ENCODE results near the gene AK8. TPM values are rescaled to one million over a fixed set of nuclear protein-coding genes. Genes with fewer than 3 reads are reported as not detected.

The AK8 gene
- total RNA-seq, 4 donors from 2014 or later = 0.61 to 1.9 TPM; not detected in 2

DNA sequence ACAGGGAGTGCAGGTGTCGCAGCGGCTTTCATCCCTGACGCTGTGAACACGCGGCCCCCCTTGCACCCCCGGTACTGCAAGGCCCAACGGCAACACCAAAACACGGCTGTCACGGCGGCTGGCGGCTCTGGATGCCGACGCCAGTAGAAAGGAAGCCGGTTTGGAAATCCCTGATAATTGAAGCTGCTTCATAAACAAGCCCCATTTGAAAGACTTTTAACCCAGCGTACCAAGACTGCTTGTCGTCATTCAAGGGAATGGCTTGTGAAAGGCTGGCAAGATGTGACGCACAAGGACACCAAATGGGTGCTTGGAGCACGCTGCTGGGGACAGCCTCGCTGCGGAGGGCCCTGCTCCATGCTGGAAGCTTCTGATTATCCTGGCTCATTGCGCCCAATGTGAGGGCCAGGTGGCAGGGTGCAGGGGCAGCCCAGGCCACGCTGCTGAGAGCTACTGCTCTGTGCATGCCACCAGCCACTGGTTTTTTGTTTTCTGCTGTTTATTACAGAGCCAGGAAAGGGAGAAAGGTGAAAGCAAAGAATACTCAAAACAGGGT lies 144.7 kb downstream of the AK8 start:
- no peak overlapping the region for H3K4me3 ChIP-seq
- DNase-seq = no peak
- H3K36me3 ChIP-seq = no peaks in the 10 kb centered on the region
- intact Hi-C loops (cut with DNase I; ENCODE audit: low total_unique reads) = no loop called here
- H3K27ac ChIP-seq = no peak overlapping the region
- no peaks in the 10 kb centered on the region for H3K9me3 ChIP-seq
- no peaks in the 10 kb centered on the region for H3K4me1 ChIP-seq
- no peak for TF ChIP-seq POLR2A (IDR thresholded peaks at IDR 0.05)
- TF ChIP-seq, protein P1, sequence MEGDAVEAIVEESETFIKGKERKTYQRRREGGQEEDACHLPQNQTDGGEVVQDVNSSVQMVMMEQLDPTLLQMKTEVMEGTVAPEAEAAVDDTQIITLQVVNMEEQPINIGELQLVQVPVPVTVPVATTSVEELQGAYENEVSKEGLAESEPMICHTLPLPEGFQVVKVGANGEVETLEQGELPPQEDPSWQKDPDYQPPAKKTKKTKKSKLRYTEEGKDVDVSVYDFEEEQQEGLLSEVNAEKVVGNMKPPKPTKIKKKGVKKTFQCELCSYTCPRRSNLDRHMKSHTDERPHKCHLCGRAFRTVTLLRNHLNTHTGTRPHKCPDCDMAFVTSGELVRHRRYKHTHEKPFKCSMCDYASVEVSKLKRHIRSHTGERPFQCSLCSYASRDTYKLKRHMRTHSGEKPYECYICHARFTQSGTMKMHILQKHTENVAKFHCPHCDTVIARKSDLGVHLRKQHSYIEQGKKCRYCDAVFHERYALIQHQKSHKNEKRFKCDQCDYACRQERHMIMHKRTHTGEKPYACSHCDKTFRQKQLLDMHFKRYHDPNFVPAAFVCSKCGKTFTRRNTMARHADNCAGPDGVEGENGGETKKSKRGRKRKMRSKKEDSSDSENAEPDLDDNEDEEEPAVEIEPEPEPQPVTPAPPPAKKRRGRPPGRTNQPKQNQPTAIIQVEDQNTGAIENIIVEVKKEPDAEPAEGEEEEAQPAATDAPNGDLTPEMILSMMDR (IDR thresholded peaks at IDR 0.05) = no peak
- H3K27me3 ChIP-seq = no peaks in the 10 kb centered on the region

DNA sequence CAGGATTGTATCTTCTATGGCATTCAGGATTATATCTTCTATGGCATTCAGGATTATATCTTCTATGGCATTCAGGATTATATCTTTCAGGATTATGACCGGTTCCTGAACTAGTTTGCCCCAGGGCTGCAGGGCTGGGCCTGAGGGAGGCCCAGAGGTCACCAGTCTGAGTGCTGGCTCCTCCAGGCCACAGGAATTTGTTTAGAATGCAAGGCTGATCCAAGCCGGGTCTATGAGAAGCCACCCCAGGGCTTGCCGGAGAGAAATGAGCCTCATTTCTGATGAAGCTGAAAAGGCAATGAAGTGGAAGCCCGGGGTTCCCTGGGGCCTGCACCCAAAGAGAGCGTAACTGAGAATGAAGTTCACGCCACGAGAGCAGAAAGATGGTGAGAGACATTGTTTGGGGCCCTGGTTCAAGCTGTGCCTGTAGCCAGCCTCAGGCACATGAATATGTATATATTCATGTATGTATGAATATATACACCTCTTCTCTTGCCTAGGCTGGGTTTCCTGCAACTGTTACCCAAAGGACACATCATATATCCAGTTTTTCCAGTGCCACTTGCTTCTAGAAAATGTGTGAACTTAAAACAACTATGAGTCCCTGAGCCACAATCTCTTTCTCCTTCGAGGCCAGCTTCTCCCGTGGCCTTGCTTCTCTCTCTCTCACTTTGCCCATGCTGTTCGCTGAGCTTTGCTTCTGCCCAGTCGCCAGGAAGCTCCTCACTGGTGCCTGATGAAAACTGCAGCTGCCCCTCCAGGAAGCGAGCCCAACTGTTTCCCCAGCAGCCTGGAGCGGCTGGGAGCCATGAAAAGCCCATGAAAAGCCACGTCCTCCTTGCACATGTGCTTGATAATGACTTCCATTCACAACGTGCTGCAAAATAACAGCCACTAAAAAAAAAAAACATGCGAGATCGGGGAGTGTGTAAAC lies 145.5 kb downstream of the AK8 start:
- no peaks in the 10 kb centered on the region for H3K9me3 ChIP-seq
- TF ChIP-seq POLR2A (IDR thresholded peaks at IDR 0.05) = no peak
- TF ChIP-seq, protein P1 (IDR thresholded peaks at IDR 0.05) = no peak
- no peaks in the 10 kb centered on the region for H3K4me1 ChIP-seq
- intact Hi-C loops (cut with DNase I; ENCODE audit: low total_unique reads) = no loop called here
- no peak for DNase-seq
- H3K36me3 ChIP-seq = no peaks in the 10 kb centered on the region
- H3K27me3 ChIP-seq = no peaks in the 10 kb centered on the region
- H3K4me3 ChIP-seq = no peak overlapping the region
- no peak overlapping the region for H3K27ac ChIP-seq

DNA sequence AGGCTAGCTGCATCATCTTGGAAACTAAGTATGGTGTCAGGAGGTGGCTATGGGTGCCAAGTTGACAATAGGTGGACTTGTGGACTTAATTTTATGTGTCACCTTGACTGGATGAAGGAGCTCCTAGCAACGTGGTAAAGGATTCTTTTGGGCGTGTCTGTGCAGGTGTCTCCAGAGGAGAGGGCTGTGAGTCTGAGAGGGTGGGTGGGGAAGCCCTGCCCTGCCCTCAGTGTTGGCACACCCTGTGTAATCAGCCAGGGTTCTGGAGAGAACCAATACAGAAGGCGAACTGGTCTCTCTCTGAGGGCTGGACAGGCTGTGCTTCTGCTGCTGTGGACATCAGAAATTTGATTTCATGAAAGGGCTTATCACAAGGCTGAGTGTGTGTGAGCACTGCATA lies 146.9 kb downstream of the AK8 start:
- H3K9me3 ChIP-seq = no peaks in the 10 kb centered on the region
- TF ChIP-seq, protein P1 (IDR thresholded peaks at IDR 0.05) = no peak
- TF ChIP-seq POLR2A (IDR thresholded peaks at IDR 0.05) = no peak
- H3K4me1 ChIP-seq = no peaks in the 10 kb centered on the region
- no peak overlapping the region for H3K27ac ChIP-seq
- H3K36me3 ChIP-seq = no peaks in the 10 kb centered on the region
- H3K4me3 ChIP-seq = no peak overlapping the region
- H3K27me3 ChIP-seq = no peaks in the 10 kb centered on the region
- no peak for DNase-seq
- intact Hi-C loops (cut with DNase I; ENCODE audit: low total_unique reads) = no loop called here

DNA sequence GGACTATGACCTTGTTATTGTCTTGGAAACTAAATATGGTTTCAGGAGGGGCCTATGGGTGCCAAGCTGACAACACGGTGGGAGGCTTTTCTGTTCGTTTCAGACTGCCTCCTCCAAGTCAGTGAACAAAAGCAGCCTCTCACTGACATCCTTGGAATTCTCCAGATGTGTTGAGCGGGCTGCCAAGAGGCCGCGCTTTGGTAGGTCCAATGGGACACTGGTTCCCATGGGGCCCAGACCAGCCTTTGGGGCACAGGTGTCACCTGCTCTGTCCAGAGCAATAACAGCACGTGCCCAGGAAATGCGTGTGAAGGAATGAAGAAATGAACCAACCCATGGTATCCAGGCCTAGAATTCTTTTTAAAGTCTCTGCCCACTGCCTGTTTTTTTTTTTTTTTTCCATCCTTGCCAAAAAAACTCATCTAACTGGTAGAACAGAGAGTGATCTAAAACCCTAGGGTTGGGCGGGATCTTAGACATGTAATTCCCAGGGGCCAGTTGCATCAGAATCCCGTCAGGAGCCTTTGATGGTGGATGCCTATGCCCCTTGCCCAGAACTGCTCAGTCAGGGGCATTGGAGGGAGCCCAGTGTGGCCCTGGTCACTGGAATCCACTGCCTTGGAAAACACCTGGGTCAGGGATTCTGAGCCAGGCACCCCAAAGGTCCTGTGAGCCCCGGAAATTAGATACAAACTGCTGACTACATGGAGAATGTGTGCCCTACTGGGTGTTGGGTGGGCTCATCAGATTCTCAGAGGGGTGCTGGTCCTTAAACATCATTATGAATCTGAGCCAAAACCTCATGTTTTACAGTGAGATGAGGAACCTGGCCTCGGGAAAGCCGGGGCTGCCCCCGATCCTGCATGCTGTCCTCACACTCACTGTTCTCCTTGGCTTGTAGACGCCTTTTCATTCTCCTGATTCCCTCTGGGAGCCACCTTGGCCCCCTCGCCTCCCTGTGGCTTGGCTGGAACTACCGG lies 147.7 kb downstream of the AK8 start:
- H3K27ac ChIP-seq = no peak overlapping the region
- intact Hi-C loops (cut with DNase I; ENCODE audit: low total_unique reads) = no loop called here
- H3K36me3 ChIP-seq = no peaks in the 10 kb centered on the region
- no peak overlapping the region for H3K4me3 ChIP-seq
- no peaks in the 10 kb centered on the region for H3K9me3 ChIP-seq
- H3K27me3 ChIP-seq = no peaks in the 10 kb centered on the region
- H3K4me1 ChIP-seq = no peaks in the 10 kb centered on the region
- no peak for TF ChIP-seq POLR2A (IDR thresholded peaks at IDR 0.05)
- TF ChIP-seq, protein P1 (IDR thresholded peaks at IDR 0.05) = no peak
- no peak for DNase-seq
